K562 (cell line): ENCODE measurements around the gene GNG14. TPM values are rescaled to one million over a fixed set of nuclear protein-coding genes. Genes with fewer than 3 reads are reported as not detected.

Source experiments
- ATAC-seq: fragments of 200-7000 bp; cut with Tn5 transposase; 3 replicates; pipeline ENCODE4 v1.9.1; 2020; ENCODE audit warnings: moderate library complexity
- BruUV-seq: library from RNA; stranded (reverse); fragments of 400-500 nt; replicated peaks from 2 replicates; lab custom pipeline; 2021; lab: Mats Ljungman, UMichigan
- CTCF ChIA-PET: fragments of 300-600 bp; formaldehyde crosslinking; extraction: SDS; loops from one replicate; lab custom pipeline; 2021; ENCODE audit warnings: low intra/inter-chr PET ratio; lab: Yijun Ruan, JAX
- POLR2A ChIA-PET: fragments of 300-600, 350-650 bp; sonication (Branson Sonifier 250); formaldehyde crosslinking; extraction: SDS; loops from one replicate; lab custom pipeline; 2021; ENCODE audit warnings: antibody characterized with exemption, inconsistent platforms; lab: Yijun Ruan, JAX
- DNase-seq, 4 experiments: peaks; one replicate each; pipeline versions ENCODE4 v3.0.0 to v3.0.0-alpha.2; 2011 to 2018; ENCODE audit warnings: low spot score in 3 of 4, mixed read lengths in 3 of 4; ENCODE audit errors: extremely low read depth in 1 of 4
- FAIRE-seq: peaks from 2 replicates; lab custom pipeline; 2011; peaks lifted over from hg19 to GRCh38; lab: Jason Lieb, UNC
- H2AFZ ChIP-seq: 2 replicates; pipeline ENCODE4 v1.6.0; 2011; ENCODE audit warnings: low read depth, low read length, control low read depth, inconsistent platforms
- H3K27ac ChIP-seq: fragments of 200-600 bp; 3 replicates; pipeline ENCODE4 v1.8.0; 2011; ENCODE audit warnings: low read depth, mild to moderate bottlenecking, control low read depth, inconsistent platforms, low read length, moderate library complexity, mixed read lengths; ENCODE audit errors: extremely low read depth
- H3K27me3 ChIP-seq, 2 experiments: fragments of 300-600 bp in 1 of 2; 2 replicates in 1 of 2; 3 replicates in 1 of 2; pipeline versions ENCODE4 v1.6.0 to v1.8.0; 2011; ENCODE audit warnings: inconsistent platforms in 2 of 2, low read length in 2 of 2, mild to moderate bottlenecking in 1 of 2, mixed read lengths in 1 of 2, moderate library complexity in 1 of 2; ENCODE audit not compliant: control insufficient read depth in 2 of 2, insufficient read depth in 2 of 2
- H3K36me3 ChIP-seq: fragments of 300-600 bp; 3 replicates; pipeline ENCODE4 v1.8.0; 2011; ENCODE audit warnings: mild to moderate bottlenecking, low read length, inconsistent platforms; ENCODE audit not compliant: control insufficient read depth, insufficient read depth
- H3K4me1 ChIP-seq, 2 experiments: fragments of 200-600 bp in 1 of 2; replicated peaks in 1 of 2; 2 replicates in 1 of 2; 3 replicates in 1 of 2; pipeline versions ENCODE4 v1.5.1 to v1.8.0; 2011; ENCODE audit warnings: inconsistent platforms in 2 of 2, low read length in 2 of 2, mild to moderate bottlenecking in 1 of 2, mixed read lengths in 1 of 2, moderate library complexity in 1 of 2; ENCODE audit not compliant: control insufficient read depth in 2 of 2, insufficient read depth in 2 of 2
- H3K4me2 ChIP-seq: 2 replicates; pipeline ENCODE4 v1.6.1; 2011; ENCODE audit warnings: low read length, control low read depth, inconsistent platforms, mixed read lengths; ENCODE audit not compliant: insufficient read depth
- H3K4me3 ChIP-seq: fragments of 200-600 bp; sonication (generic), shearing (Covaris generic); 2 replicates; pipeline ENCODE4 v1.5.1; 2016; ENCODE audit warnings: control low read depth, inconsistent platforms
- H3K79me2 ChIP-seq: fragments of 200-600 bp; 3 replicates; pipeline ENCODE4 v1.8.0; 2011; ENCODE audit warnings: low read length, inconsistent platforms; ENCODE audit not compliant: control insufficient read depth, insufficient read depth
- H3K9ac ChIP-seq, 2 experiments: 2 replicates each; pipeline versions ENCODE4 v1.6.0 to v1.6.1; 2011; ENCODE audit warnings: low read depth in 2 of 2, low read length in 2 of 2, control low read depth in 1 of 2, inconsistent platforms in 1 of 2, mild to moderate bottlenecking in 1 of 2, mixed read lengths in 1 of 2; ENCODE audit not compliant: insufficient read depth in 1 of 2
- H3K9me1 ChIP-seq: one replicate; pipeline ENCODE4 v1.6.0; 2011; ENCODE audit warnings: inconsistent platforms, mild to moderate bottlenecking, low read length, moderate library complexity; ENCODE audit not compliant: control insufficient read depth, insufficient read depth
- H3K9me3 ChIP-seq: replicated peaks from 2 replicates; pipeline ENCODE4 v1.5.1; 2011; ENCODE audit warnings: low read depth, low read length, inconsistent platforms; ENCODE audit not compliant: control insufficient read depth, insufficient read depth
- H4K20me1 ChIP-seq: replicated peaks from 2 replicates; pipeline ENCODE4 v1.6.1; 2011; ENCODE audit warnings: low read length, inconsistent platforms, mixed read lengths; ENCODE audit not compliant: control insufficient read depth, insufficient read depth
- CBFA2T3 ChIP-seq: fragments of 450-650 bp; IDR thresholded peaks from 2 replicates; pipeline ENCODE4 v1.6.1; 2017
- KLF16 ChIP-seq: IDR thresholded peaks from 2 replicates; pipeline ENCODE4 v1.6.1; 2016; ENCODE audit warnings: antibody characterized with exemption
- POLR2G ChIP-seq: fragments of 200-400 bp; formaldehyde crosslinking; IDR thresholded peaks from 2 replicates; pipeline ENCODE4 v1.6.1; 2017; ENCODE audit warnings: low read depth, mild to moderate bottlenecking, antibody characterized with exemption, low read length, moderate library complexity
- REST ChIP-seq, 2 experiments: fragments of 450-650 bp; formaldehyde crosslinking in 1 of 2; IDR thresholded peaks; 2 replicates each; pipeline versions ENCODE4 v1.4.0 to v1.6.1; 2014 to 2020; ENCODE audit warnings: mild to moderate bottlenecking in 2 of 2, borderline replicate concordance in 1 of 2, low read depth in 1 of 2
- TCF3 ChIP-seq: sonication (generic); formaldehyde crosslinking; IDR thresholded peaks from 2 replicates; pipeline ENCODE4 v1.4.0; 2020; ENCODE audit warnings: mild to moderate bottlenecking, missing genetic modification reagents
- ZFP1 ChIP-seq: fragments of 450-650 bp; formaldehyde crosslinking; IDR thresholded peaks from 2 replicates; pipeline ENCODE4 v1.4.0; 2020; ENCODE audit warnings: mild to moderate bottlenecking, mixed read lengths
- ZNF584 ChIP-seq: fragments of 200-800 bp; sonication (Bioruptor generic); IDR thresholded peaks from 2 replicates; pipeline ENCODE4 v1.6.1; 2016; ENCODE audit warnings: low read depth, mild to moderate bottlenecking, missing genetic modification characterization, missing compliant biosample characterization
- WGBS: fragments of 100-300 bp; shearing (Covaris generic); methylation state at CpG from one replicate; pipeline ENCODE4 v1.1.6; 2016; ENCODE audit warnings: low coverage, mixed read lengths; ENCODE audit not compliant: insufficient coverage; ENCODE audit errors: missing lambda C conversion rate; 5-methylcytosine and 5-hydroxymethylcytosine counted together
- in situ Hi-C: fragments of 300-500 bp; cut with MboI; formaldehyde crosslinking; loops from 4 replicates; pipeline ENCODE4 v1.15.0; 2018; ENCODE audit warnings: inconsistent platforms, mixed read lengths
- intact Hi-C: fragments of 100-400 bp; cut with micrococcal nuclease; formaldehyde crosslinking; loops from 2 replicates; pipeline ENCODE4 v1.14.2; 2022
- polyA plus RNA-seq, 8 experiments: library from polyadenylated mRNA; depleted of rRNA in 4 of 8; stranded (reverse) in 5 of 8; unstranded in 3 of 8; fragments of >200 nt; fragmentation: Nextera tagmentation in 2 of 8; fragmentation: Illumina TruSeq in 1 of 8; extraction: Ambion mirVana in 2 of 8; extraction: Trizol in 1 of 8; gene quantifications; 2 replicates each; pipeline versions ENCODE4 v1.2.1 to v1.2.3, GENCODE V29; 2011 to 2014; ENCODE audit warnings: inconsistent platforms in 1 of 8, missing spikeins in 1 of 8
- total RNA-seq, 7 experiments: library from RNA; depleted of rRNA in 6 of 7; stranded (reverse); fragments of >200 nt in 6 of 7; fragmentation: Illumina TruSeq in 2 of 7; extraction: Trizol in 2 of 7; gene quantifications; 2 replicates each; pipeline versions ENCODE4 v1.2.1 to v1.2.3, GENCODE V29; 2011 to 2021; ENCODE audit warnings: low replicate concordance in 1 of 7

GNG14 gene
- total and polyA plus RNA-seq, 9 of the 15 experiments (the other 6 are each of a cell fraction or from before 2014, with no cell fraction given), result not detected

GRCh38 chr19:12664406-12665280 is 23.2 kb upstream of the GNG14 start:
- 78% methylated on average over 23 of the region's 29 CpGs for WGBS
- DNase-seq (peak; percentile 71 to 79 (median 74)), FAIRE-seq (peak; percentile 74), ATAC-seq (peak; percentile 81)
- Histone ChIP-seq H3K79me2 (peaks cover 22% of the 10 kb centered on the region), H3K27ac (no peak overlapping the region), H2AFZ (no peak overlapping the region), H3K27me3 (no peaks in the 10 kb centered on the region), H3K36me3 (peaks cover 31% of the 10 kb centered on the region; the same call in 2 of the 3 replicates), H3K9me1 (no peaks in the 10 kb centered on the region), H3K4me3 (no peak overlapping the region), H3K9ac (peak overlapping the region in 1 of 2 experiments; percentile 37; a peak in 2 of 4 replicates), H3K4me2 (no peak overlapping the region), H4K20me1 (peaks cover 5% of the 10 kb centered on the region; the same call in 1 of the 2 replicates), H3K9me3 (no peaks in the 10 kb centered on the region), H3K4me1 (peaks cover 13 to 40% of the 10 kb centered on the region in 2 experiments; a peak in 4 of 5 replicates)
- ChIA-PET CTCF (no interaction called here), POLR2A (no interaction called here)
- TF ChIP-seq KLF16, result peak; percentile 81
- TF ChIP-seq TCF3 (CRISPR knock-in tag), result no peak
- TF ChIP-seq REST (IDR thresholded peaks at IDR 0.05; ENCODE audit: borderline replicate concordance), result peak; percentile 97
- no peak for TF ChIP-seq REST (CRISPR knock-in tag; IDR thresholded peaks at IDR 0.05; ENCODE audit: low read depth)
- TF ChIP-seq ZFP1 (CRISPR knock-in tag), result no peak
- TF ChIP-seq CBFA2T3, result no peak
- no peak for TF ChIP-seq ZNF584 (CRISPR knock-in tag)
- TF ChIP-seq POLR2G, result 0 out of 2 replicates have a peak, but pooled peaks have one; percentile 27
- in situ Hi-C loops, result no loop called here
- no TSS peak for BruUV-seq
- intact Hi-C loops, result no loop called here
